NT2/D1 (cell line): Measurements from ENCODE around the gene PRDM7.
"Not testable (repeated sequence)": the region's sequence is repeated elsewhere in the genome, so short reads cannot be mapped to it uniquely, and the experiment has no call there.

ENCODE experiments used
- DNase-seq: peaks from one replicate; pipeline ENCODE4 v3.0.0-alpha.2; 2011; ENCODE audit warnings: low read depth, low spot score
- H3K27me3 ChIP-seq: 2 replicates; pipeline ENCODE4 v1.6.0; 2011; ENCODE audit warnings: mild to moderate bottlenecking; ENCODE audit not compliant: insufficient read length, insufficient read depth
- H3K36me3 ChIP-seq: 2 replicates; pipeline ENCODE4 v1.6.1; 2011; ENCODE audit warnings: mild to moderate bottlenecking, low read length, mixed read lengths; ENCODE audit not compliant: insufficient read depth, insufficient read length
- H3K4me1 ChIP-seq: 2 replicates; pipeline ENCODE4 v1.5.1; 2011; ENCODE audit not compliant: insufficient read depth, insufficient read length
- H3K4me3 ChIP-seq: 2 replicates; pipeline ENCODE4 v1.5.1; 2011; ENCODE audit warnings: low read depth; ENCODE audit not compliant: insufficient read length
- H3K9ac ChIP-seq: 2 replicates; pipeline ENCODE4 v1.6.0; 2011; ENCODE audit warnings: low read depth; ENCODE audit not compliant: insufficient read length
- H3K9me3 ChIP-seq: 2 replicates; pipeline ENCODE4 v1.5.1; 2011; ENCODE audit warnings: mild to moderate bottlenecking, low read length; ENCODE audit not compliant: insufficient read depth
- SUZ12 ChIP-seq: IDR thresholded peaks from 2 replicates; pipeline ENCODE4 v1.6.1; 2011; ENCODE audit not compliant: insufficient read length, insufficient read depth; ENCODE audit errors: extremely low read depth
- YY1 ChIP-seq: IDR thresholded peaks from 2 replicates; pipeline ENCODE4 v1.6.1; 2011; ENCODE audit not compliant: insufficient read length, insufficient read depth
- ZNF274 ChIP-seq: IDR thresholded peaks from 2 replicates; pipeline ENCODE4 v1.6.1; 2011; ENCODE audit warnings: mild to moderate bottlenecking, low read depth, low read length

Gene PRDM7

GRCh38 chr16:90077240-90077756 is at the start of gene PRDM7:
TSS of gene PRDM7 (minus strand) at chr16:90077331. CDS start at chr16:90075910, 1,421 bp downstream.
- TF ChIP-seq YY1: no peak
- TF ChIP-seq SUZ12: no peak
- TF ChIP-seq ZNF274: no peak
- Histone ChIP-seq H3K9ac (peak within 1 kb of the TSS; percentile 21), H3K27me3 (peaks cover 10% of the 10 kb centered on the region), H3K9me3 (no peaks in the 10 kb centered on the region; the same call in 1 of the 2 replicates), H3K4me1 (peaks cover 3% of the 10 kb centered on the region), H3K4me3 (peak within 1 kb of the TSS; percentile 2), H3K36me3 (no peaks in the 10 kb centered on the region)
- DNase-seq: peak; percentile 74

- H3K9ac ChIP-seq, H3K27me3 ChIP-seq, H3K9me3 ChIP-seq, H3K36me3 ChIP-seq, DNase-seq, H3K4me3 ChIP-seq, H3K4me1 ChIP-seq: not testable (repeated sequence)
Measured at GRCh38 chr16:90121846-90122245, 44.7 kb upstream of the PRDM7 start.

GRCh38 chr16:90107617-90108016 is 30.5 kb upstream of the PRDM7 start:
- DNase-seq, H3K27me3 ChIP-seq, H3K9ac ChIP-seq, H3K36me3 ChIP-seq, H3K4me3 ChIP-seq, H3K4me1 ChIP-seq, H3K9me3 ChIP-seq: not testable (repeated sequence)

GRCh38 chr16:90107060-90107459 is 29.9 kb upstream of the PRDM7 start:
- H3K4me3 ChIP-seq, H3K9ac ChIP-seq, H3K4me1 ChIP-seq, H3K27me3 ChIP-seq, H3K9me3 ChIP-seq, DNase-seq, H3K36me3 ChIP-seq: not testable (repeated sequence)

- not testable (repeated sequence) for H3K9me3 ChIP-seq, DNase-seq, H3K36me3 ChIP-seq, H3K27me3 ChIP-seq, H3K4me3 ChIP-seq, H3K4me1 ChIP-seq, H3K9ac ChIP-seq
Measured at GRCh38 chr16:90106271-90106670, 29.1 kb upstream of the PRDM7 start.

- H3K4me3 ChIP-seq, H3K9ac ChIP-seq, H3K4me1 ChIP-seq, H3K36me3 ChIP-seq, H3K9me3 ChIP-seq, H3K27me3 ChIP-seq, DNase-seq: not testable (repeated sequence)
Measured at GRCh38 chr16:90104725-90105124, 27.6 kb upstream of the PRDM7 start.

GRCh38 chr16:90102086-90102884 is 25.2 kb upstream of the PRDM7 start:
- H3K27me3 ChIP-seq, DNase-seq: not testable (repeated sequence)

GRCh38 chr16:90101332-90101731 is 24.2 kb upstream of the PRDM7 start:
- not testable (repeated sequence) for H3K9ac ChIP-seq, H3K4me1 ChIP-seq, DNase-seq, H3K4me3 ChIP-seq, H3K9me3 ChIP-seq, H3K36me3 ChIP-seq, H3K27me3 ChIP-seq

More at GRCh38 chr16:90102086-90102884, 25.2 kb upstream of the PRDM7 start:
- not testable (repeated sequence) for H3K4me1 ChIP-seq, H3K4me3 ChIP-seq, H3K9ac ChIP-seq, H3K9me3 ChIP-seq, H3K36me3 ChIP-seq

GRCh38 chr16:90100790-90101189 is 23.7 kb upstream of the PRDM7 start:
- H3K36me3 ChIP-seq, H3K9ac ChIP-seq, H3K4me1 ChIP-seq, H3K4me3 ChIP-seq, DNase-seq, H3K9me3 ChIP-seq, H3K27me3 ChIP-seq: not testable (repeated sequence)

GRCh38 chr16:90100229-90100628 is 23.1 kb upstream of the PRDM7 start:
- not testable (repeated sequence) for H3K27me3 ChIP-seq, H3K9me3 ChIP-seq, H3K4me1 ChIP-seq, DNase-seq, H3K9ac ChIP-seq, H3K36me3 ChIP-seq, H3K4me3 ChIP-seq

GRCh38 chr16:90098936-90099335 is 21.8 kb upstream of the PRDM7 start:
- not testable (repeated sequence) for H3K36me3 ChIP-seq, H3K9ac ChIP-seq, DNase-seq, H3K4me3 ChIP-seq, H3K9me3 ChIP-seq, H3K27me3 ChIP-seq, H3K4me1 ChIP-seq
